ENCODE data around the gene SCFD1. TPM values are rescaled to one million over a fixed set of nuclear protein-coding genes. Genes with fewer than 3 reads are reported as not detected.

Gene SCFD1, protein sequence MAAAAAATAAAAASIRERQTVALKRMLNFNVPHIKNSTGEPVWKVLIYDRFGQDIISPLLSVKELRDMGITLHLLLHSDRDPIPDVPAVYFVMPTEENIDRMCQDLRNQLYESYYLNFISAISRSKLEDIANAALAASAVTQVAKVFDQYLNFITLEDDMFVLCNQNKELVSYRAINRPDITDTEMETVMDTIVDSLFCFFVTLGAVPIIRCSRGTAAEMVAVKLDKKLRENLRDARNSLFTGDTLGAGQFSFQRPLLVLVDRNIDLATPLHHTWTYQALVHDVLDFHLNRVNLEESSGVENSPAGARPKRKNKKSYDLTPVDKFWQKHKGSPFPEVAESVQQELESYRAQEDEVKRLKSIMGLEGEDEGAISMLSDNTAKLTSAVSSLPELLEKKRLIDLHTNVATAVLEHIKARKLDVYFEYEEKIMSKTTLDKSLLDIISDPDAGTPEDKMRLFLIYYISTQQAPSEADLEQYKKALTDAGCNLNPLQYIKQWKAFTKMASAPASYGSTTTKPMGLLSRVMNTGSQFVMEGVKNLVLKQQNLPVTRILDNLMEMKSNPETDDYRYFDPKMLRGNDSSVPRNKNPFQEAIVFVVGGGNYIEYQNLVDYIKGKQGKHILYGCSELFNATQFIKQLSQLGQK
- 147 and 154 TPM in 2 replicates for total RNA-seq

DNA sequence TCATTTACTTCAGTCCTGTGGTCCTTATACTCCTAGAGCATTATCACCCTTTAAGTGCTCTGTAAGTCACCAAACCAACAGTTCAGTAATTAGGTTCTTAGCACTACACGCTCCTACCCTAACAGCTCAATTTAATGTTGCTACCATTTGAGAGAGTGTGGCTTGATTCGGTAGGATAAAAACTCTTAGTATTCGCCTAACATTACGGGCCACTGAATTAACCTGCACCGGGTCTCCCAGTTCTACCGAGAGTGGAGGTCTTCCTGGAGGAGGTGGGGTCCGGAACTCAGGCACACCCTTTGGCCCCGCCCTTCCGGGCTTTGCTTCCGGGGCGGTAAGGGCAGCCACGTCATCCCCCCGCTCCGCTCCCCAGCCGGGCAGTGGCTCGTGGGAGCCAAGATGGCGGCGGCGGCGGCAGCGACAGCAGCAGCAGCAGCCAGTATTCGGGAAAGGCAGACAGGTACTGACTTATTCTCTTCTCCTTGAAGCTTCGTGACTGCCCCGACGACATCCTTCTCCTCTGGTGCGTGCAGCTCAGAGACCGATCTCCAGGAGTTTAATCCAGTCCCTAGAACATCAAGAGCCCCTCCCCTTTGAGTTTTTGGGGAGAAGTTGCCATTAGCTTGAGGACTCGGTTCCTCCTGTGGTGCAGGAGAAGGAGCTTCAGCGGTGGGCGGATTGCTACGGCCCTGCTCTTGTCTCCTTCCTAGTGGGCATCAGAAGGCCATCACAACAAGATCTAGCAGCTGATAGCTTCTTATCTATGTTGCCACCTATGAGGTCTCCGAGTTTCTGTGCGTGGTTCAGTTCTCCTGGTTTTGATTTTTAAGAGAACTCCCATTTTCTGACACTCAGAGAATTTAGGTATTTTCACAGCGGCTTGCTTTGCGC, at the start of gene SCFD1:
SCFD1 (plus strand) TSS at position 380 of the 891 bp plus-strand sequence; CDS start at position 400, 20 bp downstream.

Other genes starting within 250 kb of the SCFD1 start
- 17.8 and 35.2 TPM in 2 replicates for gene G2E3, start 63.2 kb upstream of the SCFD1 start, total RNA-seq